Activated naive CD4-positive, alpha-beta T cell (primary cell): ENCODE measurements around the gene SOCS6.

Experiments used
- DNase-seq, 4 experiments: peaks; one replicate each; lab custom pipeline; 2025; lab: John Stamatoyannopoulos, UW

The SOCS6 gene

DNA sequence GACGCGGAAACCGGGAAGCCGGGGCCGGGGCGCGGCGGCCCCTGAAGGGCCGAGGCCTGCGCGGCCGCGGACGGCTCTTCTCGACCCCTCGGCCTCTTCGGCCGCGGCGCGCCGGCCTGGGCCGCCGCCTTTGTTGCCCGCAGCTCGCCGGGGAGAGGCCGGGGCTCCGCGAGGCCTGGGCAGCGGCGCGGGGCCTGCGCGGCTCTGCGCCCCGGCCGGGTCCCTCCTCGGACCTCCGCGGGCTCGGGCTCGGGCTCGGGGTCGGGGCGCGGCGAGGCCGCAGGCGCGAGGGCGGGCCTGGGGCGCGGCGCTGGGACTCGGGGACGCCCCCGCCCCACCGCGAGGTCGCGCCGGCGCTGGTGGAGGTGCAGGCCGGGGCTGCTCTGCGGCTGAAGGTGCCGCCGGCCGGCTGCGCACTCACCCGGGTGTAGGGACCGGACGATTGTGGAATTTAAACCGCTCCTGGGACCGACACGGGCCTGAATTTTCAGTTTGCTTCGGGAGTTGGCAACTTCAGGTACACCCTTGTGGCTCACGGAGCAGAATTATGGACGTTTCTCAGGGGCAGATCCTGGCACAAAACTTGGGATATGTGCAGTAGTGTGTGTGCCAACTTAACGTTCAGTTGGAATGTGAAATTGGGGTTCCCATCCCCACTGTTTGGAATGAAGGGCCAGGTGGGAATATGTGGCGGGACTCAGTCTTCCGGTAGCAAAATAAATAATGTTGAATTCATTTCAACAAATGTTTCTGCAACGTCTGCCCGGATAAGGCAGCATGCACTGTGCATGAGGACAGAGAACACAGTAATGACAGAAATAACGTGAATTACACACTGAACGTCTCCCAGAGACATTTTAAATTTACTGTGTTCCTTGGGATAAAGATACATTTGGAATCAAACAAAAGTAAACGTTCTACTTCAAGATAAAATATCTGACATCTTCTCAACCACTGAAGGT is 787 bp downstream of the SOCS6 start:
- DNase-seq, result no peak

DNA sequence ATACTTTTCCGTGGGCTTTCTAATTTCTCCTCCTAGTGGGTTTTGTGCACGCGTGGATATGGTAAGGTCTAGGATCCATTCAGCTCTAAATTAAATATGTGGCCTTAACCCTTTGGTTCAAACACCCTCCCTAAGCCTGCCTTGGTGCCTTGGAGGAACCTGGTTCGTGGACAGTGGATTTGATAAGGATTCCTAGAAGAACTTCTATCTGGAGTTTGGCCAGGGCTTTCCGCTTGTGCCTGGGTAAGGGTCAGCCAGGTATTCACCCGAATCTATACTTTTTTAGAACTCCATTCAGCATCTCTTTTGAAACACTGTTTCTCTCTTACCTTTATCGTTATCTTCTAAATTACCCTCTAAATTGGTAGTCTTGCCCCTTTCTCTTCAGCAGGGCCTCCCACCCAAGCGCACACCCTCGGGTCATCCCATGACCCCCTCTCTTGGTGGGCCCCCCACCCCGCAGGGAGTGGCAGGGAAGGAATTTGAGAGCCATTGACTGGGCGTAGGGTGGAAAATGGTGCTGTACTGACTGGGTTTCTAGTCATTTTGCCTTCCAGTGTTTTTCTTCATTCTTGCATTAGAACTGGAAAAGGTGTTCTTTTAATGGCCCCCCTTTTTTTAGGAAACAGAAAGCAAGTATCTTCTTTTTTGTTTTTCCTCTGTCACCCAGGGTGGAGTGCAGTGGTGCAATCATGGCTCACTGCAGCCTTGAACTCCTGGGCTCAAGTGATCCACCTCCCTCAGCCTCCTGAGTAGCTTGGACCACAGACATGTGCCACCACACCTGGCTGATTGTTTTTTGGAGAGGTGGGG is 1.8 kb downstream of the SOCS6 start:
- DNase-seq, result no peak

DNA sequence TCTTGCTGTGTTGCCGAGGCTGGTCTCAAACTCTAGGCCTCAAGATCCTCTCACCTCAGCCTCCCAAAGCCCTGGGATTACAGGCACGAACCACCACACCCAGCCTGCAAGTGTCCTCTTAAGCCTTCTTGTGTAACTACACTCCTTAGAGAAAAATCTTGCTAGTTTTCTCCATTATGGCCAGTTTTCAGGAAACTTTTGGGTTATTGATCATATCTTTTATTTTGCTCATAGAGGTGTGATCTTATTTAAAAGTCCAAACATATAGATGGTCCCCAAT is 2.4 kb downstream of the SOCS6 start:
- no peak for DNase-seq

DNA sequence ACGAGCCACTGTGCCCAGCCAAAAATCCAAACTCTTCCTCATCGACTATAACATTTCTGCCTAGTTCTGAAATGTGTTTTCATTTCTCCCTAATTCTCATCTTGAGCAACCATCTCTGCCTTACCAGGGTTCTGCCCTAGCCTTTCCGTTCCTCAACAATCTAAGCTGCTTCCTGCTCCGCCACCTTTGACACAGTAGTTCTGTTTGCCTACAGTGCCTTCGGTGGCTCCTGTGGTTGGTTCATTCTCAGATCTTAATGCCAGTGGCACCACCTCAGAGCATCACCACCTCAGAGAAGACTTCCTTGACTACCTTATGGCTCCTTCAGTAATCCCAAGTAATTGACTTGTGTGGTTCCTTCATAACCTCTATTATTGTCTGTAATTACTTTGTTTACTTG is 3.8 kb downstream of the SOCS6 start:
- DNase-seq, result no peak

DNA sequence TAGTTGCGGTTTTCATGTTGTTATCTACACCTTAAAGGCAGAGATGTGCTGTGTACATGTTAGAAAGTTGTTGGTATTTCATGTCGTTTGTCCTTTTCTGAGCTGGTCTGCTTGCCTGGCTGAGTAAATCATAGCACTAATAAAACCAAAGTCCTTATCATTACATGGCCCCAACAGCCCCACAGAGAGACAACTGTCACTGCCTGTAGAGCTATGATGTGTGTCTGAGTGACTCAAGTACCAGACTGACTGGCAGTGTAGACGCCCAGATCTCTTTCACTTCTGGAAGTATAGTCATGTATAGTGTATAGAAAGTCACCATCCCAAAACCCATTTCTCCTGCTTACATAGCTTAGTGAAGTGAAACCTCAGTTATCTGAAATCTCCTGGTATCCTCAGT is 4.3 kb downstream of the SOCS6 start:
- no peak for DNase-seq

DNA sequence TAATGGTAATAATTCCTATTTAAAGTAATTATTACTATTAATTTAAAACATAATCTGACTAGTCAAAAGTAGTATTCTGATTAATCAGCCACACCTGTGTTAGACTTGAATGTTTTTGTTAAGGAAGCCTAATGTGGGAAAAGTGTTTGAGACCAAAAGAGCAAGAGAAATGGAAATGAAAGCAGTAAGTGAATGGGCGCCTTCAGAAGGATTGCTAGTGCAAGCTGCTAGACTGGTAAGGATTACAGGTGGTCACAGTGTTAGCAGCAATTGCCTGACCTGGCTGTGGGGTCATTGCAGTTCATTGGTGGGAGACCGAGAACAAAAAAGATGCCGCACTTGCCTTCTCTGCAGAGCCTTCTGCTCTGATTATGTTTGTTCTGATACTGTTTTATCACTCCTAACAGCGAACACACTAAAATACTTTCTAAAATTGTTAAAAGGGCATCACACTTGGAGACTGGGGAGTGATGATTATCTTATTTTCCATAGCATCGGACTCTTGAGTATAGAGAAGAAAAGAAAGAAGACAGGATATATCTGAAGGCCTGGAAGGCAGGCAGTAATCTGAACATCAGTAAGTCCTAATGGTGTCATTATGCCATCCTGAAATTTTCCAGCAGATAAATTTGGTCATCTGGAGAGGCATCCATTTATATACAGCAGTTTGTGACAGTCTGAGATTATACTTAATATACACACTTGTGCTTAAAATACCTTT is 5.8 kb downstream of the SOCS6 start:
- no peak for DNase-seq

DNA sequence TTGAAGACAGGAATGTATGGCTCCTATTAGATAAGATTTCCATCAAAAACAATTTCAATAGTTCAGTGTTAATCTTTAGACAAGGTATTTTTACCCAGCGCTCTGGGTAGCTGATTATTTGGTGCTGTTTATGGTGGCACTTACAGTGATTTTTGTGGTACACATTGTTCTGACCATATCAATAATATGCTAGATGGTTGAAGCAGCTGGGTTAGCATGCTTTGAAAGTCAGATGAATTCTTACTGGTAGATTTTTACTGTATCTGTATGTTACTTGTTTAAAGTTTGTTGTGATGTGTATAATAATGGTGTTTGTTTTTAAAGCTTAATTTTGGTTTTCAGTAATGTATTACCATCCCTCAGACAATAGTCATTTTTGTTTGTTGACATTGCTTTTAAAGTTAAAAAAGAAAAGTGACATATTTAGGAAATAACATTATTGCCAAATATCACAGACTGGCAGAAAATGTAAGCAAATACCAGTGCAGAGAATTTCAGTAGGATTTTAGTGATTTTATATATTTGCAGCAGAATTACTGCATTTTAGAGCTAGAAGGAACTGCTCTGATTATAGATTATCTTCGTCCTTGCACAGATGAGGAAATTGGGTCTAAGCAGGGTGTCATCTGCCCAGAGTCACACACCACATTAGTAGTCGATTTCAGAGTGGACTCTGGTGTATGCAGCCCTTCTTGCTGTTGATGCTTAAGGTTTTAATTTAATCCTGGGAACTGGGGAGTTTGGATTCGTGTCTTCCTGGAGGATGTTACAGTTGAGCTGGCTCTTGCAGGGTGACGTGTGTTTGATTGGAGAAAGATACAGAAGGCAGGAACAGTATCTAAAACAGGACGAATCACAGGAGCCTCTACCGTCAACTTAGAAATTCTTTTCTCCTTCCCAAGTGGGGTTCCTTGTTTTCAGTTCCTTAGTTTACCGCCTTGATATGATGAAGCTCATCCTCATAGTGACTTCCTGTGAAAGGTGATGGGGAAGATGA is 6.6 kb downstream of the SOCS6 start:
- DNase-seq, result no peak

DNA sequence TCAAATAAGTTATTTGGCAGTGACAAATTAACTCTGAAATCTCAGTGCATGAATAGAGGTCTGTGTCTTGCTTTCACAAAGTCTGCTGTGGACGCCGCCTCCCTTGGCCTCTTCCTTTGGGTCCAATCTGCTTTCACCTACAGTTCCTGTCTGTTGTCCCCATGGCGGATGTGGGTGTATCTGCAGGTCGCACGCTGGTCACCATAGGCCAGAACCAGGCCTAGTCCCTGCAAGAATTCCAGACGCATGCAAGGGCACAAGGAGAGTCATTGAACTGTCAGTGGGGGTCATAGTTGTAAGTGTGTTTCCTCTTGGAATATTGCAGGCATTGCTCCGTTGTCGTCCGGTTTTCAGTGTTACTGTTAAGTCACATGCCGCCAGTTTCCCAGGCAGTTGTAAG is 7.4 kb downstream of the SOCS6 start:
- no peak for DNase-seq

DNA sequence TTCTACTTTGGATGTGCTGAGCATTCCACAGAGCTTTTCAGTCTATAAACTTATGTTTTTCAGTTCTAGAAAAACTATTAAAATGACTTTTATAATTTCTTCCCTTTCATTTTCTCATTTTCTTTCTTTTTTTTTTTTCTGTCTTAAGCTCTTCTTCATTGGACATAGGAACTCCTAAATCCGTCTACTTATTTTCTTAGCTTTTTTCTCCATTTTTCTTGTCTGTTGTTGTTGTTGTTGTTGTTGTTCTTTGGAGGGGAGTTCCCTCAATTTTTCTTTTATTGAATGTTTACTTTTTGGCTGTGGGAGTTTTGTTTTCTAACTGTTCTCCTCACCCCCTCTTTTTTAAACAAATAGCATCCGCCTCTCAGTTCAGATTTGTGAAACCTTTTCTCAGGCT is 7.9 kb downstream of the SOCS6 start:
- no peak for DNase-seq

DNA sequence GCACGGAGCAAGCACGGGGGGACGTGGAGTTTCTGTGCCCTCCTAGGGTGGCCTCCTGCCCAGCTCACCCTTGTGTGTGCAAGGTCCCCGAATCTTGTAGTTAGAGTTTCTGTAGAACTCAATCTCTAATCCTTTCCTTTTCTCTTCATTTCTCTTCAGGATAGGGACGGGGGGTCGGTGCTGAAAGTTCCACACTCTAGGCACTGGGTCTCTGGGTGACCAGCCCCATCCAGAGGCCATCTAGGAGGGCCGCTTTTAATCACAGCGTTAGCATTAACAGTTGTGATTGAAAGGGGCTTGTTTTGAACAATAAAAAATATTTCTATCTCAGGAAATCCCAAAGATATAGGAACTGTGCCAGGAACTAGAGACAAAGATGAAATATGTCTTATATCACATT is 10.5 kb downstream of the SOCS6 start:
- DNase-seq, result no peak

DNA sequence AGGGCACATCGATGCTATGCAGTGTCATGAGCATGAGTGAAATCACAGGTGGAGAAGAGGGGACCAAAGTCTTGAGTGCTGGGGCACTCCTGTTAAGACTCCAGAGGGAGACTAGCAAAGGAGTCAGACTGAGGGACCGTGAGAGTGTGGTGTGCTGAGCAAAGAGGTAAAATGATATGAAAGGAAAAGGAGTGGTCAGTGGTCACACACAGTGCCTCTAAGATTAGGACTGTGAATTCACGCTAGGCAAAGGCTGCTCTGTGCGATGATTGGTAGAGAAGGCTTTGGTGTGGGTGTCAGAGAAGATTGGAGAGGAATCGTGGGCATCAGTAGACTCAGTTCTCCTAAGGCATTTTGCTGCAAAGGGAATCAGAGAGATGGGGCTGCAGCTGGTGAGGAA is 12.8 kb downstream of the SOCS6 start:
- no peak for DNase-seq

DNA sequence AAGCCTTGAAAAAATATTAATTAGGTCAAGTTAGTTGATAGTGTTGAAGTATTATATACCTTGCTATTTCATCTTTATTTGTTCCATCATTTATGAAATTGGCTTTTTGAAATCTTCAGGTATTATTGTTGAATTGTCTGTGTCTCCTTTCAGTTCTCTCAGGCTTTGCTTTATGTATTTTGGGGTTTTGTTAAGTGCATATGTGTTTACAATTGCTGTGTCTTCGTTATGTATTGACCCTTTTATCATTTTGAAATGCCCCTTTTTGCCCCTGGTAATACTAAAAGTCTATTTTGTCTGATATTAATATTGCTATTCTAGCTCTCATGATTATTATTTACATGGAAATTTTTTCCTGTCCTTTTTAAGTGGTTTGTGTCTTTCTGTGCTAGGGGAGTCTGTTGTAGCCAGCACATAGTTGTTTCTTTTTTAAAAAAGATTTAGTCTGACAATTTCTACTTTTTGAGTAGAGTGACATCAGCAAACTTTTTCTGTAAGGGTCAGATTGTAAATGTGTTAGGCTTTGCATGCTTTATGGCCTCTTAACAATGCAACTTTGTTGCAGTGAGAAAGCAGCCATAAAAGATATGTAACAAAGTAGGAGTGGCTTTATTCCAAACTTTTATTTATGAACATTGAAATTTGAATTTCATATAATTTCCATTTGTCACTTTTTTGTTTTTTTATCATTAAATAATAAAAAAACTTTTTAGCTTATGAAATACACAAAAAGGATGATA is 19.9 kb downstream of the SOCS6 start:
- DNase-seq, result no peak

DNA sequence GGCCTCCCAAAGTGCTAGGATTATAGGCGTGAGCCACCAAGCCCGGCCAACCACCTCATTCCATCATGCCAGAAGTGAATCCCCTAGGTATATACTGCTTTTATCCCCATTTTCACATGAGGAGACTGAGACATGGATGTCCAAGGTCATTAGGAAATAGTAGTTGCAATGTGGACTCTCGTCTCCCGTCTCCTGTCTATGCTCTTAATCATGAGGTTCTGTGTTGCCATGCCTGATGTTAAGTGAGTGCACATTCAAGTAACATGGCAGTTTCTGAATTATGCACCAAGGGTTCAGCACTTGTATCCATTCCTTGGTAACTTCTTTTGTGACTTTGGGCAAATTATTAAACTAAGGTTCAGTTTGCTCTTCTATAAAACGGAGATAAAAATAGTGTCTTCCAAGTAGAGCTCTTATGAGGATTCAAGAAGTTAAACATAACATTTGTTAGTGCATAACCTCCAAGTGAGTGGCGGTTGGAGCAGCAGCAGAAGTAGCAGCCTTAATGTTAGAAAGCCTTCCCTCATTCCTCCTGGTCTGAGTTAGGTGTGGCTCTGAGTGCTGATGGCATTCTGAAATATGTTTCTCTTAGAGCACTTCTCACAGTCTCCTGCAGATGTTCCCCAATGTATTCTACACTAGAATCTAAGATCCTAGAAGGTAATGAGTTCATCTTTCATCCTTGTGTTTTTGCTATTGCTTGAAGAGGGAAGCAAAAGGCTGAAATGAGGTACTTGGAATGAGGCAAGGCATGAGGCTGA is 21.9 kb downstream of the SOCS6 start:
- no peak for DNase-seq

DNA sequence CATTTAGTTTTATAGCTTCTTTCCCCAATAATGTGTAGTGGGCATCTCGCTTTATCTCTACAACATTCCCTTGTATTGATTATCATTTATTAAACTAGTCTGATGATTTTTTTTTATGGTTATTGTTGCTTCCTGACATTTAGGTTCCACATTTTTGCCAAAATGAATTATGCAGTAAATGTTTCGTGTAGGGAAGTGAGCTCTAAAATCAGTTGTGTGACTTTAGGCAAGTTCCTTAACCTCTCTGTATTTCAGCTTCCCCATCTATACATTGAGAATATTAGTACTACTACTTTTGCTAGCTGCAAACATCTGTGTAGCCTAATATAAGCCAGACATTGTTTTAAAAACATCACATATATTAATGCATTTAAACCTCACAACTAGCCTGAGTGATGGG is 22.9 kb downstream of the SOCS6 start:
- no peak for DNase-seq

DNA sequence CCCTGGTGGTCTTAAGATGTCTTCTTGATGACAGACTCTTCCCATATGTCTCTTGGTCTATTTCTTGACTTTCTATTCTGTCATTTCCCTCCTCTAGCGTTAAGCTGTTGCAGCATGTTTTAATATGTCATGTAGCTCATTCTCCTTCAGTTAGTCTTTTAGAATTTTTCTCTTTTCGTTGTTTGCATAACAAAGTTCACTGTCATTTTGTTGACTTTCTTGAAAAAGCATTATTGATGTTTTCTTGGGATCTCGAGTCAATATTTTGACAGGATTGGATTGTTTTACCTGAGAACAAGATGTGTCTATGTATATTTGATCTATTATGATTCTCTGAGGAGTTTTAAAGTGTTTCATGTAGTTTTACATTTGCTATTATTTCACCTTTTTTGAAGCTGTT is 24.8 kb downstream of the SOCS6 start:
- DNase-seq, result no peak

DNA sequence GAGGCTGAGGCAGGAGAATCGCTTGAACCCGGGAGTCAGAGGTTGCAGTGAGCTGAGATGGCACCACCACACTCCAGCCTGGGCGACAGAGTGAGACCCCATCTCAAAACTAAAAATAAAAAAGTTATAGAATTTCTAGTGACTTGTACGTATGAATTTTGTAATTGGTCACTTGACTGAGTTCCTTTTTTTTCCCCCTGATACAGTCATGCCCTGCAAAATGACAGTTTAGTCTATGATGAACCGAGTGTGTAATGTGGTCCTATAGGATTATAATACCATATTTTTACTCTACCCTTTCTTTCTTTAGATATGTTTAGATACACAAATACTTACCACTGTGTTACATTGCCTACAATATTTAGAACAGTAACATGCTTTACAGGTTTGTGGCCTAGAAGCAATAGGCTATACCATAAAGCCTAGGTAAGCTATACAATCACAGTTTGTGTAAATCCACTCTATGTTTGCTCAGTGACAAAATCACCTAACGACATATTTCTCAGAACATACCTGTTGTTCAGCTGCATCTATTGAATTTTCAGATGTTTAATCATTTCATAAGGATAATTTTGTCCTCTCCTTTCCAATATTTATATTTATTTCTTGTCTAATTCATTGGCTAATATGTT is 25.4 kb downstream of the SOCS6 start:
- DNase-seq, result no peak

DNA sequence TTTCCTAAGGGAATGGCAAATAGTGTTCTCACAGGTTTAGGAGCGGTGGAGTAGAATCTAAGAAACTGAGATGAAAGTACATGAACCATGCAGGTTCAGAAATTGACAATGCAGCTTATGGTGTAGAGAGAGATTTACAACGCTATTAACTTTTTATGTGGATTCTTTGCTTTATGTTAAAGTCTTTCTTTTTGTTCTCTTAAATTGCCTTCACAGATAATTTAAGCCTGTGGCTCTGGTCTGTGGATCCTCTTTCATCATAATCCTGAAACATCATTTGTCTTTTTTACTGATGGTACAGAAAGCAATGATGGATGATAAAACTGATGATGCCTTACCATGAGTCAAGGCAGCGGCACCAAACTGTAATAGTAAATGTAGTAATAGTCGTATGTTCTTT is 30.3 kb downstream of the SOCS6 start:
- no peak for DNase-seq

DNA sequence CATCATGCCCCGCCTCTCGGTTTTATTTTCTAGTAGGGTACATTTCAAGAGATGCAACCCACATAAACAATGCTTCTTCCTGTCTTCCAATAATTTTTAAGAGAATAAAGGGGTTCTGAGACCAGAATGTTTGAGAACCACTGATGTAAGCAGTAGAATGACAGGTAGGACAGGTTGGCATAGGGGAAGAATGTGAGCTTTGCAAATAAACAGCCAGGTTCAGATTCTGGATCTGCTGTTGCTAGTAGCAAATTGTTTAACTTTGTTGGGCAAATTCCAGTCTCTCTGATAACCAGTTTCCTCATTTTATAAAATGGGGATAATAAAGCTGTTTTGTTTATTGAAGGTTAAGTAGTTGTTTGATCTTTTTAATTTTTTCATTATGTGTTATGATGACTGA is 32.8 kb downstream of the SOCS6 start:
- DNase-seq, result no peak

DNA sequence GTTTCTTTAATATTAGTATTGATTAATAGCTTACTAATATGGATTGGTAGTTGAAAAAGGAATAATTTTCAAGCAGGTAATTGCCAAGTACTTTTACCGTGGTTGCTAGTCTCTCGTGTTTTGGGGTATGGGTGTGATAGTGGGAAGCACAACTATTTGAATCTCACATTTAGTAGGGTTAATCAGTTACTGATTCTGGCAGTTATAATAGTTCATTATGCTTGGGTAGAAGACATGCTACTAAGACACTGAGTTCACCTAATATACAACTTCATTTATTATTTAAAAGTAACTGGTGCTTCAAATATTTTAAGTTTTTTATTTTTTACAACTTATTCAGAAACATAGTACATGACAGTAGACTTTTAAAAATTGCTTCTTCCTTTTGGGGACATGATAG is 33.5 kb downstream of the SOCS6 start:
- DNase-seq, result no peak

DNA sequence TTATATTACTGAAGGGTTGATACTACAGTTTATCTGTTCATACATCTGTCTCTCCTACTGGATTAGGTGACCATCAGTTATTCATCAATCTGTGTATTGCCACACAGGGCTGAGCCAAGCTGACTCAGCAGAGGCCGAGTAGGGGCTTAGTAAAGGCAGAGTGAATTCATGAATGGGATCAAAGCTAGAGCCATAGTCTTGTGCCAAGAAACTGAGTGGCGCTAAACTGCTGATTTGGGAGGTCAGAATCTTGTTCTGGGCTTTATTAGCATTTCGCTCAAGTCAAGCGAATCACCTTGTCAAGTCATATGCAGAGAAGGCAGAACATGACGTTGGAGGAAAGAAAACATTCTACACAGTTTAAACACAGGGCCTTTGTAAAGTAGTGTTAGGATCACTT is 34.1 kb downstream of the SOCS6 start:
- DNase-seq, result no peak
